Neural cell (in vitro differentiated cells): ENCODE measurements around the gene SLC25A39. TPM values are rescaled to one million over a fixed set of nuclear protein-coding genes. Genes with fewer than 3 reads are reported as not detected.

ENCODE experiments used
- H2AFZ ChIP-seq: fragments of 200-600, 300-800 bp; sonication (generic), shearing (Covaris generic); 2 replicates; pipeline ENCODE4 v1.6.0; 2014; ENCODE audit warnings: low read depth, mild to moderate bottlenecking, antibody characterized with exemption, low read length, moderate library complexity
- H3F3A ChIP-seq: fragments of 200-600 bp; shearing (Covaris generic); 2 replicates; pipeline ENCODE4 v1.6.1; 2016; ENCODE audit warnings: mild to moderate bottlenecking, moderate library complexity, mixed read lengths, antibody characterized with exemption, low read length; ENCODE audit not compliant: insufficient read depth, poor library complexity, severe bottlenecking
- H3K27ac ChIP-seq: fragments of 200-600, 300-800 bp; sonication (generic), shearing (Covaris generic); 2 replicates; pipeline ENCODE4 v1.5.1; 2014; ENCODE audit warnings: mild to moderate bottlenecking, low read length, moderate library complexity
- H3K27me3 ChIP-seq: fragments of 300-800, 200-600 bp; sonication (generic), shearing (Covaris generic); 2 replicates; pipeline ENCODE4 v1.6.0; 2014; ENCODE audit warnings: mild to moderate bottlenecking, low read depth, low read length, moderate library complexity; ENCODE audit not compliant: insufficient read depth
- H3K36me3 ChIP-seq: fragments of 300-800, 200-600 bp; sonication (generic), shearing (Covaris generic); 2 replicates; pipeline ENCODE4 v1.5.1; 2014; ENCODE audit warnings: mild to moderate bottlenecking, antibody characterized with exemption, low read length, moderate library complexity; ENCODE audit not compliant: insufficient read depth
- H3K4me2 ChIP-seq: fragments of 300-800, 200-600 bp; sonication (generic), shearing (Covaris generic); 2 replicates; pipeline ENCODE4 v1.6.0; 2014; ENCODE audit warnings: mild to moderate bottlenecking, low read length
- H3K4me3 ChIP-seq: fragments of 300-800, 200-600 bp; sonication (generic), shearing (Covaris generic); 2 replicates; pipeline ENCODE4 v1.5.1; 2014; ENCODE audit warnings: mild to moderate bottlenecking, low read length, moderate library complexity
- H3K79me2 ChIP-seq: fragments of 200-600 bp; shearing (Covaris generic); replicated peaks from 2 replicates; pipeline ENCODE4 v1.6.0; 2014; ENCODE audit warnings: mild to moderate bottlenecking, low read length, moderate library complexity; ENCODE audit not compliant: insufficient read depth
- H3K9ac ChIP-seq: fragments of 300-800, 200-600 bp; sonication (generic), shearing (Covaris generic); 2 replicates; pipeline ENCODE4 v1.6.1; 2016; ENCODE audit warnings: mild to moderate bottlenecking, low read length, mixed read lengths
- H3K9me2 ChIP-seq: fragments of 200-600 bp; shearing (Covaris generic); 2 replicates; pipeline ENCODE4 v1.6.1; 2016; ENCODE audit warnings: mild to moderate bottlenecking, low read length, mixed read lengths; ENCODE audit not compliant: insufficient read depth
- H3K9me3 ChIP-seq: fragments of 200-600, 300-800 bp; sonication (generic), shearing (Covaris generic); 2 replicates; pipeline ENCODE4 v1.6.1; 2016; ENCODE audit warnings: mild to moderate bottlenecking, mixed run types, low read length, moderate library complexity, mixed read lengths
- H4K20me1 ChIP-seq: fragments of 200-600 bp; shearing (Covaris generic); 2 replicates; pipeline ENCODE4 v1.6.1; 2016; ENCODE audit warnings: mild to moderate bottlenecking, mixed run types; ENCODE audit not compliant: insufficient read depth
- CTCF ChIP-seq: fragments of 450-650 bp; IDR thresholded peaks from 2 replicates; pipeline ENCODE4 v1.5.1; 2014; ENCODE audit warnings: antibody characterized with exemption, mild to moderate bottlenecking, moderate library complexity; ENCODE audit not compliant: poor library complexity, severe bottlenecking
- EP300 ChIP-seq: fragments of 450-650 bp; conservative IDR thresholded peaks from 2 replicates; pipeline ENCODE4 v1.6.1; 2014; ENCODE audit warnings: antibody characterized with exemption, mild to moderate bottlenecking, moderate library complexity; ENCODE audit not compliant: poor library complexity, severe bottlenecking
- EZH2 ChIP-seq: fragments of 200-600, 300-800 bp; shearing (Covaris generic), sonication (generic); IDR thresholded peaks from 2 replicates; pipeline ENCODE4 v1.6.1; 2014; ENCODE audit warnings: antibody characterized with exemption, low read length, borderline replicate concordance, mild to moderate bottlenecking; ENCODE audit not compliant: insufficient read depth, poor library complexity, severe bottlenecking
- MXI1 ChIP-seq: fragments of 450-650 bp; conservative IDR thresholded peaks from 2 replicates; pipeline ENCODE4 v1.6.1; 2014; ENCODE audit warnings: antibody characterized with exemption, mild to moderate bottlenecking; ENCODE audit not compliant: poor library complexity, severe bottlenecking
- POLR2AphosphoS5 ChIP-seq: IDR thresholded peaks from 2 replicates; pipeline ENCODE4 v1.6.1; 2012
- RAD21 ChIP-seq: fragments of 450-650 bp; conservative IDR thresholded peaks from 2 replicates; pipeline ENCODE4 v1.6.1; 2014; ENCODE audit warnings: antibody characterized with exemption, mild to moderate bottlenecking, moderate library complexity
- REST ChIP-seq: IDR thresholded peaks from 2 replicates; pipeline ENCODE4 v1.6.1; 2012; ENCODE audit warnings: borderline replicate concordance
- SMC3 ChIP-seq: fragments of 450-650 bp; conservative IDR thresholded peaks from 2 replicates; pipeline ENCODE4 v1.6.1; 2014; ENCODE audit warnings: antibody characterized with exemption, mild to moderate bottlenecking, moderate library complexity; ENCODE audit not compliant: poor library complexity
- TAF1 ChIP-seq: IDR thresholded peaks from 2 replicates; pipeline ENCODE4 v1.6.1; 2012; ENCODE audit warnings: low read depth
- polyA plus RNA-seq: library from polyadenylated mRNA; depleted of rRNA; stranded (reverse); fragments of >200 nt; gene quantifications from 2 replicates; pipeline ENCODE4 v1.2.3, GENCODE V29; 2014

SLC25A39 gene
- polyA plus RNA-seq, 1 donor from 2014 or later = 73.4 TPM

GRCh38 chr17:44287651-44288050, 37.0 kb downstream of the SLC25A39 start:
- Histone ChIP-seq H3K4me2 (no peak overlapping the region), H3K4me3 (no peak overlapping the region), H3K9ac (no peak overlapping the region), H3K36me3 (no peaks in the 10 kb centered on the region), H4K20me1 (no peaks in the 10 kb centered on the region), H3F3A (no peaks in the 10 kb centered on the region), H2AFZ (no peak overlapping the region), H3K27me3 (no peaks in the 10 kb centered on the region), H3K9me3 (no peaks in the 10 kb centered on the region), H3K9me2 (no peaks in the 10 kb centered on the region), H3K79me2 (no peaks in the 10 kb centered on the region), H3K27ac (no peak overlapping the region)
- TF ChIP-seq POLR2AphosphoS5 (no peak), MXI1 (no peak), EZH2 (no peak), RAD21 (no peak), SMC3 (no peak), REST (no peak), EP300 (no peak), TAF1 (no peak), CTCF (no peak)

GRCh38 chr17:44284024-44284400, 40.6 kb downstream of the SLC25A39 start:
- no peaks in the 10 kb centered on the region for H3K27me3 ChIP-seq
- no peaks in the 10 kb centered on the region for H3K9me2 ChIP-seq
- H2AFZ ChIP-seq = no peak overlapping the region
- H3F3A ChIP-seq = no peaks in the 10 kb centered on the region
- no peak overlapping the region for H3K4me2 ChIP-seq
- no peak overlapping the region for H3K4me3 ChIP-seq
- no peaks in the 10 kb centered on the region for H3K36me3 ChIP-seq
- no peak overlapping the region for H3K9ac ChIP-seq
- no peaks in the 10 kb centered on the region for H3K9me3 ChIP-seq
- H3K79me2 ChIP-seq = no peaks in the 10 kb centered on the region
- TF ChIP-seq CTCF = no peak
- TF ChIP-seq TAF1 = no peak
- no peak for TF ChIP-seq MXI1
- TF ChIP-seq RAD21 = no peak
- TF ChIP-seq REST = no peak
- no peak for TF ChIP-seq POLR2AphosphoS5
- H3K27ac ChIP-seq = no peak overlapping the region
- no peaks in the 10 kb centered on the region for H4K20me1 ChIP-seq
